Heart left ventricle (tissue), 13 donors: ENCODE data around the gene PRKAR1B.

Source experiments
- POLR2A ChIP-seq, 2 donors: fragments of 450-650 bp; IDR thresholded peaks; one replicate each; pipeline ENCODE4 v1.6.1; 2017; ENCODE audit warnings: antibody characterized with exemption in 2 of 2, mild to moderate bottlenecking in 2 of 2, moderate library complexity in 2 of 2
- TF ChIP-seq, protein P1 (sequence below), 12 donors: fragments of 200-600 bp; sonication (generic) in 4 of 12; IDR thresholded peaks; one replicate each; pipeline versions ENCODE4 v1.5.0 to v1.8.0; 2018 to 2022; ENCODE audit warnings: antibody characterized with exemption in 12 of 12, mild to moderate bottlenecking in 5 of 12
- donor health status: ischemic (EF 13 %, LVEDD 7.1; RV severe dilation, severe dysfunction).
- donor health status: DM: no; HTN: yes; CAD: no.
- donor health status: DM: no; HTN: no; CAD: no.
- donor health status: ischemic (EF 25% LVEDD 6.9; RV normal size, moderate dysfunction).
- donor health status: ischemic (EF 25% LVEDD 5.7; RV mildly dilated, moderate dysfunction).
- donor health status: ischemic (EF 35%, LVEDD 5.7; RV mildly dilated, moderate dysfunction).
- donor health status: nonischemic (EF 11% LVEDD 7.7; RV severe dilation, severe dysfunction).
- donor health status: DM: yes; HTN: yes; CAD: no.
- donor health status: PGD.
- donor health status: ischemic (EF 29% LVEDD 5.4; RV normal size, mild dysfunction).
- donor health status: nonischemic (EF 23%, LVEDD 6.1; RV moderate dilation, normal function).

DNA sequence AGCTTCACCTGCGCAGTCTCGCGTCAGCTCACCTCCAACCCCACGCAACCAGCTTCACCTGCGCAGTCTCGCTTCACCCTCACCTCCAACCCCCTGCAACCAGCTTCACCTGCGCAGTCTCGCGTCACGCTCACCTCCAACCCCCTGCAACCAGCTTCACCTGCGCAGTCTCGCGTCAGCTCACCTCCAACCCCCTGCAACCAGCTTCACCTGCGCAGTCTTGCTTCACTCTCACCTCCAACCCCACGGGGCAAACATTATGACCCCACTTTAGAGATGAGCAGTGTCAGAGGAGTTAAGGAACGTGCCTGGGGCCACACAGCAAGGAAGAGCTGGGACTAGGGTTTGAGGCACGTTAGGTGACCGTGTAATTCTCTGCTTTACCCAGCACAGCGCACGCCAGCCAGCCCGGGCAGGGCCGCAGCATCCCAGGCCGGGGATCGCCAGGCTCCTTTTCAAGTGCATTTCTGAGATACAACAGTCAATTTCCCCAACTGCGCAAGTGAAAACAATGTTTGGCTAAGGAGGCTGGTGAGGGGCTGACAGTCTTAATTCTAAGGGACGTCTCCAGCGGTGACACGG lies 184.9 kb downstream of the PRKAR1B start:
- TF ChIP-seq, protein P1, sequence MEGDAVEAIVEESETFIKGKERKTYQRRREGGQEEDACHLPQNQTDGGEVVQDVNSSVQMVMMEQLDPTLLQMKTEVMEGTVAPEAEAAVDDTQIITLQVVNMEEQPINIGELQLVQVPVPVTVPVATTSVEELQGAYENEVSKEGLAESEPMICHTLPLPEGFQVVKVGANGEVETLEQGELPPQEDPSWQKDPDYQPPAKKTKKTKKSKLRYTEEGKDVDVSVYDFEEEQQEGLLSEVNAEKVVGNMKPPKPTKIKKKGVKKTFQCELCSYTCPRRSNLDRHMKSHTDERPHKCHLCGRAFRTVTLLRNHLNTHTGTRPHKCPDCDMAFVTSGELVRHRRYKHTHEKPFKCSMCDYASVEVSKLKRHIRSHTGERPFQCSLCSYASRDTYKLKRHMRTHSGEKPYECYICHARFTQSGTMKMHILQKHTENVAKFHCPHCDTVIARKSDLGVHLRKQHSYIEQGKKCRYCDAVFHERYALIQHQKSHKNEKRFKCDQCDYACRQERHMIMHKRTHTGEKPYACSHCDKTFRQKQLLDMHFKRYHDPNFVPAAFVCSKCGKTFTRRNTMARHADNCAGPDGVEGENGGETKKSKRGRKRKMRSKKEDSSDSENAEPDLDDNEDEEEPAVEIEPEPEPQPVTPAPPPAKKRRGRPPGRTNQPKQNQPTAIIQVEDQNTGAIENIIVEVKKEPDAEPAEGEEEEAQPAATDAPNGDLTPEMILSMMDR (IDR thresholded peaks at IDR 0.05), result no peak
- TF ChIP-seq POLR2A (IDR thresholded peaks at IDR 0.05), result no peak
